Naive thymus-derived CD4-positive, alpha-beta T cell (primary cell): ENCODE results near the gene CLC. TPM values are rescaled to one million over a fixed set of nuclear protein-coding genes. Genes with fewer than 3 reads are reported as not detected.

ENCODE experiments used
- ATAC-seq: fragments of 150-1000 bp; cut with Tn5 transposase; 2 replicates; pipeline ENCODE4 v1.10.0; 2021; ENCODE audit warnings: mild to moderate bottlenecking, moderate library complexity
- CTCF ChIA-PET: fragments of 350-600 bp; sonication (Branson Sonifier 250); formaldehyde crosslinking; loops from one replicate; lab custom pipeline; 2021; ENCODE audit warnings: antibody characterized with exemption; lab: Charles Lee
- POLR2A ChIA-PET: fragments of 350-600 bp; sonication (Branson Sonifier 250); formaldehyde crosslinking; loops from one replicate; lab custom pipeline; 2021; ENCODE audit warnings: antibody characterized with exemption, inconsistent platforms; lab: Charles Lee
- DNase-seq, 9 donors: peaks; one replicate each; pipeline versions ENCODE4 v3.0.0 to v3.0.0-alpha.2; 2020 to 2022; ENCODE audit warnings: mixed read lengths in 1 of 9
- H3K27ac ChIP-seq: one replicate; pipeline ENCODE4 v1.7.0; 2013; ENCODE audit warnings: mild to moderate bottlenecking, low read depth, low read length, moderate library complexity
- H3K27me3 ChIP-seq, 2 donors: one replicate each; pipeline ENCODE4 v1.7.0; 2013; ENCODE audit warnings: low read length in 2 of 2, mild to moderate bottlenecking in 2 of 2, moderate library complexity in 2 of 2; ENCODE audit not compliant: control insufficient read depth in 2 of 2, insufficient read depth in 2 of 2
- H3K36me3 ChIP-seq, 3 experiments: 1 replicate in 2 of 3; 2 replicates in 1 of 3; pipeline ENCODE4 v1.7.0; 2013; ENCODE audit warnings: low read length in 3 of 3, mild to moderate bottlenecking in 3 of 3, moderate library complexity in 1 of 3; ENCODE audit not compliant: insufficient read depth in 3 of 3, control insufficient read depth in 2 of 3
- H3K4me1 ChIP-seq, 2 donors: one replicate each; pipeline ENCODE4 v1.7.0; 2013; ENCODE audit warnings: low read length in 2 of 2, mild to moderate bottlenecking in 2 of 2, moderate library complexity in 1 of 2; ENCODE audit not compliant: control insufficient read depth in 2 of 2, insufficient read depth in 2 of 2
- H3K4me3 ChIP-seq: 2 replicates; pipeline ENCODE4 v1.7.0; 2013; ENCODE audit warnings: mild to moderate bottlenecking, low read length
- H3K9me3 ChIP-seq, 3 experiments: 1 replicate in 2 of 3; 2 replicates in 1 of 3; pipeline ENCODE4 v1.7.0; 2013; ENCODE audit warnings: low read length in 3 of 3; ENCODE audit not compliant: control insufficient read depth in 2 of 3
- H3K27ac Mint-ChIP-seq, 9 donors: one replicate each; pipeline ENCODE4 v1.8.0; 2020 to 2022; ENCODE audit warnings: mixed read lengths in 9 of 9, mild to moderate bottlenecking in 8 of 9, moderate library complexity in 5 of 9, inconsistent platforms in 2 of 9
- H3K27me3 Mint-ChIP-seq, 5 donors: one replicate each; pipeline ENCODE4 v1.8.0; 2021 to 2022; ENCODE audit warnings: mixed read lengths in 5 of 5, mild to moderate bottlenecking in 1 of 5
- H3K36me3 Mint-ChIP-seq, 5 donors: one replicate each; pipeline ENCODE4 v1.8.0; 2020 to 2022; ENCODE audit warnings: mixed read lengths in 5 of 5, mild to moderate bottlenecking in 3 of 5, inconsistent platforms in 1 of 5
- H3K4me1 Mint-ChIP-seq, 7 donors: one replicate each; pipeline ENCODE4 v1.8.0; 2020 to 2022; ENCODE audit warnings: mixed read lengths in 7 of 7, mild to moderate bottlenecking in 3 of 7, inconsistent platforms in 1 of 7
- H3K4me3 Mint-ChIP-seq, 10 donors: one replicate each; pipeline ENCODE4 v1.8.0; 2020 to 2022; ENCODE audit warnings: mild to moderate bottlenecking in 10 of 10, mixed read lengths in 10 of 10, moderate library complexity in 6 of 10, inconsistent platforms in 2 of 10
- H3K9me3 Mint-ChIP-seq, 11 donors: one replicate each; pipeline ENCODE4 v1.8.0; 2020 to 2022; ENCODE audit warnings: mixed read lengths in 11 of 11, mild to moderate bottlenecking in 4 of 11, inconsistent platforms in 1 of 11, moderate library complexity in 1 of 11
- intact Hi-C, 2 donors: fragments of 100-400 bp; cut with micrococcal nuclease; formaldehyde crosslinking; loops; one replicate each; pipeline ENCODE4 v1.15.1; 2023
- polyA plus RNA-seq, 2 donors: library from polyadenylated mRNA; unstranded; fragments of 300-500 nt; fragmentation: Illumina TruSeq; gene quantifications; one replicate each; pipeline ENCODE4 v1.2.3, GENCODE V29; 2021
- total RNA-seq, 6 experiments: library from RNA in 5 of 6; stranded (reverse) in 5 of 6; gene quantifications; 1 replicate in 5 of 6; 2 replicates in 1 of 6; pipeline ENCODE4 v1.2.3 and lab custom pipeline; 2021 to 2026

The CLC gene
- total and polyA plus RNA-seq, 7 experiments from 2014 or later, result 0.81 to 50.4 (median 2.0) TPM; not detected in 2

DNA sequence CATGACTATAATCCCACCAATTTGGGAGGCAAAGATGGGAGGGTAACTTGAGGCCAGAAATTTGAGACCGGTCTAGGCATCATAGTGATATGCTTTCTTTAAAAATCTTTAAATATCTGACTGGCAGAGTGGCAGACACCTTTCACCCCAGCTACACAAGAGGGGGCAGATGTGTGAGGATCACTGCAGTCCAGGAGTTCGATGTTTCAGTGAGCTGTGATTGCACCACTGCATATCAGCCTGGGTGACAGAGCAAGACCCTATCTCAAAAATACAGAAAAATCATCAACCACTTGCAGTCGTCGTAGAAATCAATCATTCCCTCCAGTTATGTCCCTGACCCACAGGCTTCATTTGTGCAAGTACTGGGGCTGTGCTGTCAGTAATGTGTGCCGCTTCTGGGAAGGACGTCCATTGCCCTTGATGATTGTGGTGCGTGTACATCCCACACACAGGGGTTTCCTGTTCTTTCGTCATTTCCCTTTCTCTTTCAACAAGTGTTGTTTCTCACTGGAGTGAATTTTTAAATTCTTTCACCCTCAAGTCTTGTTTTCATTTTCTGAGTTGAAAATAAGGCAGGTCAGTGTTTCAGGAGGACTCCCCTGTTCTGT lies 32.1 kb downstream of the CLC start:
- DNase-seq (peak in 7 of 9 donors; percentile 5 to 50 (median 35)), ATAC-seq (peak; percentile 74)
- POLR2A ChIA-PET, result interaction anchor here (0.7 to 1.4 kb wide), 2 partner anchors 14 to 15 kb away, joined by 4 read pairs; no protein-coding TSS in a partner anchor
- Histone ChIP-seq H3K4me3 (no peak overlapping the region), H3K9me3 (no peaks in the 10 kb centered on the region), H3K36me3 (no peaks in the 10 kb centered on the region), H3K4me1 (peaks cover 0 to 40% of the 10 kb centered on the region in 2 donors), H3K27me3 (no peaks in the 10 kb centered on the region), H3K27ac (peak overlapping the region; percentile 36)
- H3K27me3 Mint-ChIP-seq, result no peaks in the 10 kb centered on the region
- CTCF ChIA-PET, result interaction anchor here (0.6 kb wide), 1 partner anchor 23 kb away, joined by 3 read pairs; no protein-coding TSS in a partner anchor
- peaks cover 19 to 54% (median 51%) of the 10 kb centered on the region in 7 donors for H3K4me1 Mint-ChIP-seq
- H3K4me3 Mint-ChIP-seq, result peak overlapping the region in 9 of 10 donors; percentile 30 to 75 (median 68)
- H3K36me3 Mint-ChIP-seq, result peaks cover 0 to 31% (median 8%) of the 10 kb centered on the region in 5 donors
- peaks cover 0 to 20% (median 4%) of the 10 kb centered on the region in 11 donors for H3K9me3 Mint-ChIP-seq
- peak overlapping the region; percentile 75 to 96 (median 88) for H3K27ac Mint-ChIP-seq
- intact Hi-C loops, result loop anchor here in 1 of 2 donors (5.0 kb wide), 1 partner anchor 37 kb away; no protein-coding TSS in a partner anchor

DNA sequence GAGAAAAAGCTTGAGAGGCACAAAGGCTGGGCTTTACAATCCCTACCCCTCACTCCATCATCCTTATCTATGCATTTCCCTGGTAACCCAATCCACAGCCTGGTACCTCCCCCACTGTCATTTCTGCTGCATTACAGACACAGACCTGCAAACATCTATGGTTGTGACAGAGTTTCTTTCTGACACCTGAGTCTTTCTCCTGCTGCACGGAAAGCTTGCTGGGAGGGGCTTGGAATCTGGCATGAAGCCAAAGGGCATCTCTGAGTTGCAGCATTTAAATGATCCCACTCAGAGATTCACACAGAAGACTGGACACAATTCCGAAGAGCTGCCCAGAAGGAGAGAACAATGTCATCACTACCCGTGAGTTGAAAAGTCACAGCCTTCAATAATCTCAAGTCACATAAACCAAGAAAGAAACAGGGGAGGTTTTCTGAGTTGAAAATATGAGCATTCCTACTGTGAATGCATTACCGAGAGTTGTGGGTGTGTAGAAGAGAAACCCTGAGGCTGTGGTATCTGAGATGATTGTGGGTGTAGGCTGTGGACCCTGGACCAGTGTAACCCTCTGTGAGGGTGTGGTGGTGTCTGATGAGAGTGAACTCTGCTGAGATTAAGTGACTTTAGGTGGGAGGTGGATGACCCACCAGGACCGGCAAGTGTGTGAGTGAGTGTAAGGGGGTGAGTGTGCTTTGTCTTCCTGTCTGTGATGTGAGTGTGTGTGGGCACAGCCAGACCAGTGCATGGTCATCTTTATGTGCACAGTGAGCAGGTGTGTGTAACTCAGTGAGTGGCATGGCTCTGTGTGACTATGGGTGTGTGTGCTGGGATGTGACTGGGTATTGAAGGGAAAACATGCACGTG lies 33.4 kb downstream of the CLC start, which contains the start of gene LGALS14:
LGALS14 (plus strand) TSS at position 301 of the 864 bp plus-strand sequence; CDS start at position 349, 48 bp downstream.
- peak within 1 kb of the TSS in 9 of 10 donors; percentile 30 to 77 (median 58) for H3K4me3 Mint-ChIP-seq
- H3K4me1 ChIP-seq, result peaks cover 0 to 28% of the 10 kb centered on the region in 2 donors
- H3K36me3 ChIP-seq, result no peaks in the 10 kb centered on the region
- intact Hi-C loops, result loop anchor here in 1 of 2 donors (5.0 kb wide), 1 partner anchor 38 kb away; no protein-coding TSS in a partner anchor
- peaks cover 0 to 3% (median 0%) of the 10 kb centered on the region in 5 donors for H3K27me3 Mint-ChIP-seq
- peak within 1 kb of the TSS; percentile 75 to 96 (median 88) for H3K27ac Mint-ChIP-seq
- ATAC-seq, result no peak
- CTCF ChIA-PET, result interaction anchor here (0.6 to 0.7 kb wide), 2 partner anchors 21 to 163 kb away, joined by 3 read pairs; no protein-coding TSS in a partner anchor
- no peak for DNase-seq
- no peak within 1 kb of the TSS for H3K4me3 ChIP-seq
- H3K9me3 Mint-ChIP-seq, result peaks cover 0 to 20% (median 4%) of the 10 kb centered on the region in 11 donors
- H3K27ac ChIP-seq, result no peak within 1 kb of the TSS
- H3K9me3 ChIP-seq, result no peaks in the 10 kb centered on the region
- POLR2A ChIA-PET, result interaction anchor here (0.6 to 1.4 kb wide), 2 partner anchors 15 to 131 kb away, joined by 3 to 4 read pairs; no protein-coding TSS in a partner anchor
- H3K36me3 Mint-ChIP-seq, result peaks cover 0 to 31% (median 8%) of the 10 kb centered on the region in 5 donors
- no peaks in the 10 kb centered on the region for H3K27me3 ChIP-seq
- peaks cover 19 to 47% (median 44%) of the 10 kb centered on the region in 7 donors for H3K4me1 Mint-ChIP-seq

DNA sequence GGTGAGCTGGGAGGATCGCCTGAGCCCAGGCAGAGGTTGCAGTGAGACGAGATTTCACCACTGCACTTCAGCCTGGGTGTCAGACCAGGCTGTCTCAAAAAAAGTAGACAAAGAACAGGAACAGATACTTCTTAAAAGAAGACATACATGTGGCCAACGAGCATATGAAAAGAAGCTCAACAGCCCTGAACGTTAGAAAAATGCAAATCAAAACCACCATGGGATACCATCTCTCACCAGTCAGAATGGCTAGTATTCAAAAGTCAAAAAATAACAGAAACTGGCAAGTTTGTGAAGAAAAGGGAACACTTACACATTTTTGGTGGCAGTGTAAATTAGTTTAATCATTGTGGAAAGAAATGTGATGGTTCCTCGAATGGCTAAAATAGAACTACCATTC lies 36.5 kb downstream of the CLC start:
- H3K27me3 Mint-ChIP-seq, result peaks cover 0 to 15% (median 0%) of the 10 kb centered on the region in 5 donors
- Histone ChIP-seq H3K9me3 (no peaks in the 10 kb centered on the region), H3K27ac (no peak overlapping the region), H3K4me3 (no peak overlapping the region), H3K4me1 (peaks cover 0 to 21% of the 10 kb centered on the region in 2 donors), H3K36me3 (no peaks in the 10 kb centered on the region), H3K27me3 (no peaks in the 10 kb centered on the region)
- H3K27ac Mint-ChIP-seq, result no peak overlapping the region
- H3K36me3 Mint-ChIP-seq, result peaks cover 0 to 19% (median 0%) of the 10 kb centered on the region in 5 donors
- H3K4me1 Mint-ChIP-seq, result peaks cover 13 to 32% (median 30%) of the 10 kb centered on the region in 7 donors
- H3K4me3 Mint-ChIP-seq, result no peak overlapping the region
- ATAC-seq (no peak), DNase-seq (no peak)
- H3K9me3 Mint-ChIP-seq, result peaks cover 0 to 12% (median 3%) of the 10 kb centered on the region in 11 donors
- CTCF ChIA-PET, result interaction anchor here (0.9 kb wide), 1 partner anchor 64 kb away, joined by 3 read pairs; no protein-coding TSS in a partner anchor
- intact Hi-C loops, result no loop called here
- POLR2A ChIA-PET, result no interaction called here

DNA sequence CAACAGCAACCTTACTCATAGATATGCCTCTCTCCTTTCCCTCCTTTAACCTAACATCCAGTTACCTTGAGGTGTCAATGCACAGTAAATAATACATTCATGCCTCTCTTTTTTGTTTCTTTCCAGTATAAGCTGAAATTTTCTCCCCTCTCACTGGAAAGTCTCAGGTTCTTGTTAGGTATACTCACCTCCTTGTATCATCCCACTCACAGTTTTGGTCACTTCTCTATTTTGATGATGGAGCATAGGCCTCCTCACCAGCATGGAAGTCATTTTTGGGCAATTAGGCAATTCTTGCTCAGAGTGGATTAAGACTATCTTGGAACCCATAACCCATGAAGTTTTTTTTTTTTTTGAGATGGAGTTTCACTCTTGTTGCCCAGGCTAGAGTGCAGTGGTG lies 39.3 kb downstream of the CLC start:
- Mint-ChIP-seq H3K4me1 (peaks cover 0 to 9% (median 6%) of the 10 kb centered on the region in 7 donors), H3K9me3 (no peaks in the 10 kb centered on the region), H3K4me3 (no peak overlapping the region), H3K36me3 (no peaks in the 10 kb centered on the region), H3K27me3 (peaks cover 0 to 18% (median 4%) of the 10 kb centered on the region in 5 donors), H3K27ac (no peak overlapping the region)
- Histone ChIP-seq H3K36me3 (no peaks in the 10 kb centered on the region), H3K4me1 (no peaks in the 10 kb centered on the region), H3K27me3 (peaks cover 0 to 4% of the 10 kb centered on the region in 2 donors), H3K9me3 (no peaks in the 10 kb centered on the region), H3K27ac (no peak overlapping the region), H3K4me3 (no peak overlapping the region)
- intact Hi-C loops, result no loop called here
- ATAC-seq, result no peak
- CTCF ChIA-PET, result no interaction called here
- POLR2A ChIA-PET, result no interaction called here
- DNase-seq, result no peak

DNA sequence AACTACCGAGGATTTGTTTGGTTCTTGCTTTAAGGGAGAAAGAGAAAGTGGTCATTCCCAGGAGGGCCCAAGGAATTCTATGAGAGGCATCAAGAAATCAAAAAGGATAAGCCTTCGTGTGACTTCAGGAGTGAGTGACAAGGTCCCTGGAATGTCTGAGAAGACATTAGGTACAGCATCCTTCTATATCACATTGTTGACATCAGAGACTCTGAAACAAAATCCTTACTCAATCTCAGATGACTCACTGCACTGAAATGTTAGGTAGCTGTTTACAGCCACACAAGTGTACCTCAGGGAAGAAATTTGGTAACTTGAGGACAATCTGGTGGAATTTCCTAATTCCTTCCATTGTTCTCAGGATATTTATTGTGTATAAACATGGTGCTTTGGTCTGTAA lies 41.4 kb downstream of the CLC start:
- ChIA-PET POLR2A (no interaction called here), CTCF (no interaction called here)
- H3K9me3 Mint-ChIP-seq, result no peaks in the 10 kb centered on the region
- Histone ChIP-seq H3K4me1 (no peaks in the 10 kb centered on the region), H3K36me3 (no peaks in the 10 kb centered on the region), H3K27ac (no peak overlapping the region), H3K9me3 (no peaks in the 10 kb centered on the region), H3K27me3 (peaks cover 0 to 4% of the 10 kb centered on the region in 2 donors), H3K4me3 (no peak overlapping the region)
- H3K27me3 Mint-ChIP-seq, result peaks cover 0 to 23% (median 4%) of the 10 kb centered on the region in 5 donors
- no peak for ATAC-seq
- H3K27ac Mint-ChIP-seq, result no peak overlapping the region
- intact Hi-C loops, result no loop called here
- DNase-seq, result no peak
- H3K4me1 Mint-ChIP-seq, result peaks cover 2 to 9% (median 6%) of the 10 kb centered on the region in 7 donors
- H3K4me3 Mint-ChIP-seq, result no peak overlapping the region
- peaks cover 0 to 3% (median 0%) of the 10 kb centered on the region in 5 donors for H3K36me3 Mint-ChIP-seq

DNA sequence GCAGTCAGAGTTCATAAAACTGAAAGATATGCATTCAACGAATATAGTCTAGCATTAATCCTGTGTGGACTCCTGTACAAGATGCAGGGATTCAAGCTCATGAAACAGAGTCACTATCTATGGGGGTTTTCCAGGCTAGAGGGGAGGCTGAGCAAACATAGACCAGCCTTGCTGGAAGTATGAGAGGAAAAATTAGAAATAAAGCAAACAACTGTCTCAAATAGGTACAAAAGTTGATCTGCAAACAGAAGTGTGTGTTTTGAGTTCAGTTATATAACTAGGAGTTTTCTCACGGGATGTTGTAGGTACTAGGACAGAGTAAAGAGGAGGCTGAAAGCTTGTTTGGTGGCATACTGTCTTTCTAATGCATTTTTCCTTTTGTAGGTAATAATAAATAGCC lies 42.1 kb downstream of the CLC start:
- peaks cover 2 to 9% (median 6%) of the 10 kb centered on the region in 7 donors for H3K4me1 Mint-ChIP-seq
- H3K9me3 Mint-ChIP-seq, result peaks cover 0 to 2% (median 0%) of the 10 kb centered on the region in 11 donors

More for the DNA sequence above, 42.1 kb downstream of the CLC start:
- intact Hi-C loops, result no loop called here
- Mint-ChIP-seq H3K27ac (no peak overlapping the region), H3K27me3 (peaks cover 0 to 23% (median 4%) of the 10 kb centered on the region in 5 donors), H3K36me3 (peaks cover 0 to 3% (median 0%) of the 10 kb centered on the region in 5 donors), H3K4me3 (no peak overlapping the region)
- H3K27ac ChIP-seq, result no peak overlapping the region
- H3K27me3 ChIP-seq, result peaks cover 0 to 4% of the 10 kb centered on the region in 2 donors
- ATAC-seq (no peak), DNase-seq (no peak)
- H3K36me3 ChIP-seq, result no peaks in the 10 kb centered on the region
- H3K4me1 ChIP-seq, result no peaks in the 10 kb centered on the region
- H3K9me3 ChIP-seq, result no peaks in the 10 kb centered on the region
- POLR2A ChIA-PET, result no interaction called here
- no peak overlapping the region for H3K4me3 ChIP-seq
- CTCF ChIA-PET, result no interaction called here
